ENCODE results near the gene TBC1D28.
"Not testable (repeated sequence)": the region's sequence is repeated elsewhere in the genome, so short reads cannot be mapped to it uniquely, and the experiment has no call there.

Gene TBC1D28
- 0 to 0.18 (median 0.06) reads per million in 4 experiments for total RNA-seq

DNA sequence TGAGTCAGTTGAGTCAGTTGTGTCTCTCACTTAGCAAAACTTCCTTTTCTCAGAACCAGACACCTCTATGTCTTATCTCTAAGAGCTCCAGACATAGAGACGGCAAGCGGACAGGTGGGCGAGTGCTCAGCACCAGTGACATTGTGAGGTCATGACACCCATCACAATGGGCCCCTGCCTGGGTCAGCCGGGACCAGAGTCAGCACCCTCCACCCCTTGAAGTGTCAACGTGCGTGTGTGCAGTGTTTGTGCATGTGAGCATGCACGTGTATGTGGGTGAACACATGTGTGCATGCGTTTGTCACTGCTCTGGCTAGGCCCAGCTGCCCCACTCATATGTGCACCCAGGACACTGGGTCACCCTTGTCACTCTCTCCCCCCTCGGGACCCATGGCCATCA, at the start of gene TBC1D28:
TBC1D28 (minus strand) TSS at position 101 of the 400 bp plus-strand sequence. CDS start 3,039 bp downstream, outside the sequence.
- not testable (repeated sequence) for DNase-seq

DNA sequence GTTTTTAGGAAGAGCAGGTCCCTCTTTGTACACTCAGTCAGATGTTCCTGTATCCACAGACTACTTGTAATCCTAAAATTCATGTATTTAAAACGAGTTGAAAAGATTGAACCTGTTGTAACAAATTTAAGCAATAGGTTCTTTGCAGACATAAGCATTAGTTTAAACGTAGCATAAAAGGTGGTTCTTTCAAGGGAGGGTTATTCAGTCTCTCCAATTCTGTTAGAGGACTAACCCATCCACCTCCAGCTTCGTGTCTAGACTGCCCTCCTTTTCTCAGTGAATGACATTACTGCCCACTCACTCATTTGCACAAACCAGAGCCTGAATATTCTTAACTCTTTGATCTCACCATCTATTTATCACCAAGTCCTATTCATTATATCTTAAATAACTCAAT, 38.5 kb upstream of the TBC1D28 start:
- DNase-seq: not testable (repeated sequence)

DNA sequence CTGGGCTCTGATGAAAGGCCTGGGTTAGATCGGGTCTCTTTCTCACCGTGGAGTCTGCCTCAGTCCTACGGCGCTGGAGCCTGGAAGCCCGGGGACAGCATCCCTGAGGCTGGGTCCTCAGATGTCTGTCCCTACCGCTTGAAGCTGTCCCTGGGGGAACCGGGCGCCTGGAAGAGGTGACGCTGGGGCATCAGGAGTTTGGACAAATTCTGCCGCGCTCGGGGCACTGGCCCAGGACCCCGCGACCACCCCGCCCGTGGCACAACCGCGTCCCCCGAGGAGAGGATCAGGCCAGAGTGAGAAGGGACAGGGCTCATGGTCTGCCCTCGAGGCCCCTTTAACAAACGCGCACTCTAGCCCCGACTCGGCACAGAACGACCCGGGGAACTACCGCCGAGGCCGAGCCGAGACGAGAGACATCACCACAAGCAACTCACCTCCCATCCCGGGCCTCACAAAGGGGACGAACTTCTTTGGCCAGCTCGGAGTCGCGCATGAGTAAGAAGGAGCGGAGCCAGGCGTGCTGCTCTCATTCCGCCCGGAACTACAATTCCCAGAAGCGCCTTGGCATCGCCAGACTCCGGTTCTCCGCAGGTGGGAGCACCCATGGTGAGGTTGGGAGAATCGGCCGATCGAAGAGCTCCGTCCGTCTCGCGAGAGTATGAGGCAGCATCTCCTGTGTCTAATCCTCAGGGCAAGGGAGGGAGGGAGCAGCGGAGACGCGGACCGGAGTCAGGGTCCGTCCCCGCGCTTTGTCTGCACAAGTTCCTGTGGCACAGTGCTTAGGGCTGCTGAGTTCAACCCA, 37.8 kb upstream of the TBC1D28 start, which contains the start of gene FOXO3B:
FOXO3B (minus strand) TSS at position 548 of the 805 bp plus-strand sequence. CDS start 663 bp downstream, outside the sequence.
- peak; percentile 73 for DNase-seq

DNA sequence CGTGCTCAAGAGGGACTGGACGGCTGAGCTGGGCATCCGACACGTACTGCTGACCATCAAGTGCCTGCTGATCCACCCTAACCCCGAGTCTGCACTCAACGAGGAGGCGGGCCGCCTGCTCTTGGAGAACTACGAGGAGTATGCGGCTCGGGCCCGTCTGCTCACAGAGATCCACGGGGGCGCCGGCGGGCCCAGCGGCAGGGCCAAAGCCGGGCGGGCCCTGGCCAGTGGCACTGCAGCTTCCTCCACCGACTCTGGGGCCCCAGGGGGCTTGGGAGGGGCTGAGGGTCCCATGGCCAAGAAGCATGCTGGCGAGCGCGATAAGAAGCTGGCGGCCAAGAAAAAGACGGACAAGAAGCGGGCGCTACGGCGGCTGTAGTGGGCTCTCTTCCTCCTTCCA, 33.2 kb upstream of the TBC1D28 start:
- DNase-seq: not testable (repeated sequence)

DNA sequence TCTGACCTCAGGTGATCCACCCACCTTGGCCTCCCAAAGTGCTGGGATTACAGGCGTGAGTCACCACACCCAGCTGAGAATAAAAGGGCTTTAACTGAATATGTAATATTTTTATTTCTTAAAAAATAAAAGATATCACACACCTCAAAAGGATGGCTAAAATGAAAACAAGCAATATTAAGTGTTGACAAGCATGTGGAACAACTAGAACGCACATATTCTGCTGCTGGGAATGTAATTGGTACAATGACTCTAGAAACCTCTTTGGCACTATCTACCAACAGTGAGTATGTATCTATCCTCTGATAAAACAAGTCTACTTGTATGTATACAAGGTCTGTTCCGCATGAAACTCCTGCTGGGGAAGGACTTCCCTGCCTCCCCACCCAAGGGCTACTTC, 32.7 kb upstream of the TBC1D28 start:
- DNase-seq: not testable (repeated sequence)

DNA sequence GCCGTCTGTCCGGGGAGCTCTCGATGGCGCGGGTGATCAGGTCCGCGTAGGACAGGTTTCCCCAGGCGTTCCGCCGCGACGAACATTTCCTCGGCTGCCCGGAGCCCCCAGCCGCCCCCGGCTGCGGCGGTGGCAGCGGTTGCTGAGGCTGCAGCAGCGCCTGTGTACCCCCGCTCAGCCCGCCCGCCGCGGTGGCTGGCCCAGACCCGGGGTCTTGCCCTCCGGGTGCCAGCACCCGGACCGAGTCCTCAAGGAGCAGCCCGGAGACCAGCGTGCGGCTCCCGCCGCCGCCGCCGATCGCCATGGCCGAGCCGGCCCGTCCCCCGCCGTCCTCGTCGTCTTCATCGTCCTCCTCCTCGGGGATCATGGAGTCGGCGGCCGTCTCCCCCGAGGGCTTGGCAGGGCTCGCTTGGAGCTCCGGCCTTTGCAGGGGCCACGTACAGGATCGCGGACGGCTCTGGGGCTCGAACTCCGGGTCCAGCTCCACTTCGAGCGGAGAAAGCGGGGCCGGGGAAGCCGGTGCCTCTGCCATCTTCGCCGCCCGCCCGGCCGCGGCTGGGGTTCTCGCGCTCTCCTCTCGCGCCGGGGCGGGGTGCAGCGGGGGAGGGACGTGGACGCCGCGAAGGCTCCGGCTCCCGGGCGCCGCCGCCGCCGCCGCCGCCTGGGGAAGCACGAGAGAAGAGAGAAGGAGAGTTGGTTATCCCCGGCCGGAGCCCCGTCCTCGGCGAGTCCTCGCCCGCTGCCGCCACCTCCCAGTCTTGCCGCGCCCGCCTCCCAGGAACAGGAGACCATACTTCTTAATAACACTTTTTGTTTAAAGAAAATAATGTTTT, 28.4 kb upstream of the TBC1D28 start:
- not testable (repeated sequence) for DNase-seq

DNA sequence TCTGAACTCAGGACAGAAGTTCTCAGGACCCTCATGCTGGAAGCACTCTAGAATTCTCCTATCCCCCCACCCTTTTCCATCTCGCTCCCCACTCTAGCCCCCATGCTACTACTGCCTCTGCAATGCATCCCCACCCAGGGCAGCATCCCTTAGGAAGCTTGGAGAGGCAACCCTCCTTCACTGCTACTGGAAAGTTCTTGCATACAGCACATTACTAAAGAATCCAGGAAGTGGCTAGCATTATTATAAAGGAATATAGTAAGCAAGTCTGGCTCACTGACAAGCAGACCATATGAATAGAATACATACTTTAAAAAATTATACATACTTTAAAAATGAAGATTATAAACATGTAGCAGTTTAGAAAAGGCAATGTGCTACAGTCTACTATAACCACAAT, 24.4 kb upstream of the TBC1D28 start:
- not testable (repeated sequence) for DNase-seq

DNA sequence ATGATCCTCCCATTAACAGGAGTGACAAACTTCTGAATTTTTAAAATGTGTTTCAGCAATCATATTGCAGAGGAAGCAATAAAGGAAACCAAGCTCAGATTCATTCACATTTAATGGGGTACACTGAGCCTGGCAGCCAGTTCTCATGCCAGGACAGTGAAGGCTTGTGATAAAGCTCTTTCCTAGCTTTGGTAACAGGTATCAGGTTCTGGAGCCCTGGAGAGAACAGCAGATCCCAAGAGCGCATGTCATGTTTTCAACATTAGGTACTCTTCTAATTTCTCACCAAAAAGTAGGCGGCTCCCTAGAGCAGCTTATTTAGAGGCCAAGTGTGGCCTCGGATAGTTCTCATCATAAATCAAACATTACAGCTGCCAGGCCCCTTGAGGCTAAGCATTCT, 23.3 kb upstream of the TBC1D28 start:
- not testable (repeated sequence) for DNase-seq

DNA sequence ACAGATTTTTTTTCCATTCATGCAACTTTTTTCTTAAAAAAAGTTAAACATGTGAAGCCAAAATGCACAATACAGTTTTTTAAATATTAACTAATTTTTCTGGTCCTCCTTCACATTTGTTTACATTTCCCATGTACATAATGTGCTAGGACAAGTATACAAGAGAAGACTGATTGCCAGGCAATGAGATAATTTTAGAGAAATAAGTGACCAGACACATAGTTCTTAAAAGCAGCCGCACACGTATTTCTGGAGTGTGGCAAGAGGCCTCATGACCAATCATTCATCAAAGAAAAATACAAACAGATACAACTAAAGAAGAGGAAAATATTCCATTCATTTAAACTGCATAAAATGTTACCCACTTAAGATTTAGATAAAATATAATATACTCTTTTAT, 22.1 kb upstream of the TBC1D28 start:
- DNase-seq: not testable (repeated sequence)

DNA sequence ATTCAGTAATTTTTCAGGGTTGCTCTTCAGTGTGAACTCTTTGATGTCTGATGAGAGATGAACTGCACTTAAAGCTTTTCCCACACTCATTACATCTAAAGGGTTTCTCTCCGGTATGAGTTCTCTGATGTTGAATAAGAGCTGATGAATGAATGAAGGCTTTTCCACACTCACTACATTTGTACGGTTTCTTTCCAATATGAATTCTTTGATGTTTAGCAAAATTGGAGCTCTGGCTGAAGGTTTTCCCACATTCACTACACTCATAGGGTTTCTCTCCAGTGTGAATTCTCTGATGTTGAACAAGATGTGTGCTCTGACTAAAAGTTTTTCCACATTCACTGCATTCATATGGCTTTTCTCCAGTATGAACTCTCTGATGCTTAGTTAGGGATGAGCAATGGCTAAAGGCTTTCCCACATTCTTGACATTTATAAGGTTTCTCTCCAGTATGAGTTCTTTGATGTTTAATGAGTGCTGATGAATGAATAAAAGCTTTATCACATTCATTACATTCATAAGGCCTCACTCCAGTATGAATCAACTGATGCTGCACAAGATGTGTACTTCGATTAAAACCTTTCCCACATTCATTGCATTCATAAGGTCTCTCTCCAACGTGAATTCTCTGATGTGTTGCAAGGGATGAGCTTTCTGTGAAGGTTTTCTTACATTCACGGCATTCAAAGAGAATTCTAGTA, 17.9 kb upstream of the TBC1D28 start:
- DNase-seq: not testable (repeated sequence)

DNA sequence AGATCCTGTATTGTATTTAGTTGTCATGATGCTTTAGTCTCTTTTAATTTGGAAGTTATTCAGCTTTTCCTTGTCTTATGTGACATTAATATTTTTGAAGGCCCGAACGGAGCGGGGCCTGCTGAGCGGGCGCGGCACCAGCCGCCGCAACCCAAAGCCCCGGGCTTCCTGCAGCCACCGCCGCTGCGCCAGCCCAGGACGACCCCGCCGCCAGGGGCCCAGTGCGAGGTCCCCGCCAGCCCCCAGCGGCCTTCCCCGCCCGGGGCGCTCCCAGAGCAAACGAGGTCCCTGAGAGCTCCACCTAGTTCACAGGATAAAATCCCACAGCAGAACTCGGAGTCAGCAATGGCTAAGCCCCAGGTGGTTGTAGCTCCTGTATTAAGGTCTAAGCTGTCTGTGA, 5.9 kb upstream of the TBC1D28 start:
- DNase-seq: not testable (repeated sequence)

DNA sequence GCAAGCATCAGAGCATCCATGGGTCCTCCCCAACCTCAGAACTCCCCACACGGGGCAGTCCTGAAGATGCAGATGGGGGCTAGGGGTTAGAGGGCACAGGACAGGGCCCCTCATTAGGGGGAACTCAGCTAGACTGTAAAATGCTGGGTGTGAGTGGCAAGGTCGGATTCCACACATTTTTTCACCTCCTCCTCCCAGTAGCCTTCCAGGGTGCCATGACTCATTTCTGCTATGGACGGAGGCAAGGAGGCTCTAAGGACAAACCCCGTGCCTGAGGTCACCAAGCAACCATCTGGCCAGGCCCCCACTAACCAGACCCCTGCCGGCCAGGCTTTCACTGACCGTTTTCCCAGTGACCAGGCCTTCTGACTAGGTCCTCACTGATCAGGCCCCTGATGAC, 1.1 kb downstream of the TBC1D28 start:
- not testable (repeated sequence) for DNase-seq

DNA sequence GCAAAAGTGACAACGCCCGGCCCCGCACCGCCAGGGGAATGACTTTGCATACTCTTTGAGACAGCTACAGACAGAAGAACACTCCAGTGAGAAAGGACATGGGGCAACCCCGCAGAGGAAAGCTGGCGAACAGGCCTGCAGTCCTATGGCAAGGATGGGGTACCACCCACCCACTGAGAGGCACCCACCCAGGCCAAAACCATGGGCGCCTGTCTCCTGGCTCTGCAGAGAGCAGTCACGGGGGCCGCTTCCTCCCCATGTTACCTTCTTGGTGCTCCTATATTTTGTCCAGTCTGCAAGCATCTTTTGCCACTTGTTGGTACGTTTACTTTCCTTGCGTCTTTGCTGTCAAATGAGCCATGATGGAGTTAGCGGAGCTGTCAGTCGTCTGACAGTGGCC, 5.8 kb downstream of the TBC1D28 start:
- not testable (repeated sequence) for DNase-seq

DNA sequence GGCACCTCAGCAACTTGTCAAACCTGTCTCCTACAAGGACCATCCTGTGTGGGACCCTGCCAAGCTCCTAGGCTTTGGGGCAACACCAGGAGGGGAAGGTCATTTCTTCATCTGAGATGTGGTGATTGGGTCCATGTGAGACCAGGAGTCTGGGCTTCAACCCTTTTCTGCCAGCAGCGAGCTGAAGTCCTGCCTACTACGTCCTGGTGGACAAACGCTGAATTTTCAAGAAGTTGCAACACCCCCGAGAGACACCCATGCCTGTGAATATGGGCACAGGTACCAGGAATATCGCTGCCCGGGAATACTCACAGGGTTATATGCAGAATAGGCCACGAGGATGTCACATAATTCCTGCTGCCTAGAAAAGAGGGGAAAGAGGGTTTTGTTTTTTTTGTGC, 8.0 kb downstream of the TBC1D28 start:
- DNase-seq: not testable (repeated sequence)

DNA sequence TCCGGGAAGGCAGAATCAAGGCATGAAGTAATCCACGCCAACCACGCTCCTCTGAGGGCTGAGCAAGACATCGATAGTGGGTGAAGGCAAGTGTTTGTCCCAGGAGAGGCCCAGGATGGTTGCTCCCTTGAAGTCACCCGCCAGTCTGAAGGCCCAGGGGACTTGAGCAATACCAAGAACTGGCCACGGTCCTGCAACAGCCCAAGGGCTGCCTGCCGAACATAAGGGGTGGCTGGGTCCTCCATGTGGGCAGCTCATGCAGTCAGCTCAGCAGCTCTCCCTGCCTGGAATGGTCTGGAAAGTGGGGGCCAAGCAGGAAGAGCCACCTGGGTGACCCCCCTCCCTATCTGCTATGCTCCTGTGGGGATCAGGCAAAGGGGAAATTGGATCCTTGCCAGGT, 8.4 kb downstream of the TBC1D28 start:
- DNase-seq: not testable (repeated sequence)

DNA sequence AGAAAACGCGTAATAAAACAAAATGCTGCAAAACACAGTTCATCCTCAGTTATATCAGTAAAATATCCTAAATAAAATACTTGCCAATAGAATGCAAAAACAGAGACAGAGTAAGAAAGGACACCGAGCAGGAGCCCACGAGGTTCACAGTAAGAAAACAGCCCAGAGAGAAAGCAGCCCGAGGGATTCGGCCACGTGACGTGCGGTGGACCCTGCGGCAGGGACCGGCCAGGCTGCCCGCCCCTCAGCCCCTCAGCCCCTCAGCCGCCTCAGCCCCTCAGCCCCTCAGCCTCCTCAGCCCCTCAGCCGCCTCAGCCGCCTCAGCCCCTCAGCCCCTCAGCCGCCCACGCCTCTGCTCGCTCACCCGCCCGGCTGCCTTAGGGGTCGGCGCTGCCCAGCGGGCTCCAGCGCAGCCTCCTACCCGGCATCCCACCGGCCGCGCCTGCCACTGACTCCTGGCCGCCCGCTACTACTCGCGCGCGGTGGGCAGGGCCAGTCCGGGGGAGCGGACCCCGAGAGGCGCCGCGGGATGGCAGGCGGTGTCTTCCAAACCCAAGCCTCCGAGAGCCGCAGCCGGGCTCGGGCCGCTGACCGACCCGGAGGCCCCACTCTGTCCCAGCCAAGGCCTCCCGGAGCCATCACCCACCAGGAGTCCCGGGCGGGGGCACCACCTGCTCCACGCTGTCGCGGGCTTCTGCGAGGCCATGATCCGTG, 9.5 kb downstream of the TBC1D28 start:
- not testable (repeated sequence) for DNase-seq

DNA sequence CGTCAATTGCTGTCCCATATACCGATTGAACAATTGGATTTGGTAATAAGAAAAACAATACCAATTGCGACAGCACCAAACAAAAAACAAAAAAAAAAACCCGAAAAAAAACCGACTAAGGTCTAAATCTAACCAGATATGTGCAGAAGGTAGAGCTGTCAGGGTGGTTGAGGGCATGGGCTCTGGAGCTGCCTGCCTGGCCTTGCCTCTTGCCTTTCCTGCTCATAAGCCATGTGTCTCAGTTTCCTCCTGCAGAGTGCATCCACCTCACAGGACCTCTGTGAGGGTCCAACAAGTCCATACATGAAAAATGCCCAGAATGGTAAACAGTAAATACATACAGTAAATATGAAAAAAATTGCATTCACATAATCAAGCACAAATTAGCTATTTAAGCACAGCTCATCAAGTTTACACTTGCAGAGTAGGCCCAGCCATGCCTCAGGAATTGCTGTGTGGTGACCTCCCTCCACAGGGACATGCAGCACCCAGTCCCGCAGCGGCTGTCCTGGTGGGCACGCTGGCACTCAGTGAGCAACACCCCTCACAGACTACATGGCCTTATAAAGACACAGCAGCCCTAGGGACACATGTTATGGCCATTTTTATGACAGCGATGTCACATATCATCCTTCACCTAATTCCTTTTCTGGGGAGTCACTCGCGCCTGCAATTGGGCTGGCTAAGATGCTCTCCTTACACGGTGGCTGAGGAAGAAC, 17.9 kb downstream of the TBC1D28 start:
- no peak for DNase-seq

DNA sequence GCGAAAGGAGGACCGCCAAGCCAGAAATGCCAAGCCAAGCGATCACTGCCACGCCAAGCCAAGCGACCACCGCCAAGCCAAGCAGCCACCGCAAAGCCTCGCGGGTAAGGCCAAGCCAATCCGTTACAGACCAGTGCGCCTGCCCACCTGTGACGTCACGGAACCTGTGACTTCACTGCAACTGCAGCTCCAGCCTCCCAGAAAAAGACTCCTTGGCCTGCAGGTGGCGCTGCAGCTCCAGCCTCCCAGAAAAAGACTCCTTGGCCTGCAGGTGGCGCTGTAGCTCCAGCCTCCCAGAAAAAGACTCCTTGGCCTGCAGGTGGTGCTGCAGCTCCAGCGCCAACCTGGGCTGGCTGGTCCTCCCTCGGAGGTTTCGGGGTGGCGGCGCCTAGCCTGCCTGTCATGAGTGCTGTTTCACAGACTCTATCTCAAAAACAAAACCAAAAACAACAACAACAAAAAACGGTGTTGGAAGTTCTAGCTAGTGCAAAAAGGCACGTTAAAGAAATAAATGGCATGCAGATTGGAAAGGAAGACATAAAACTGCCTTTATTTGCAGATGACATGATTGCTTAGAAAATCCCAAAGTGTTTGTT, 18.6 kb downstream of the TBC1D28 start:
- DNase-seq: peak; percentile 93

DNA sequence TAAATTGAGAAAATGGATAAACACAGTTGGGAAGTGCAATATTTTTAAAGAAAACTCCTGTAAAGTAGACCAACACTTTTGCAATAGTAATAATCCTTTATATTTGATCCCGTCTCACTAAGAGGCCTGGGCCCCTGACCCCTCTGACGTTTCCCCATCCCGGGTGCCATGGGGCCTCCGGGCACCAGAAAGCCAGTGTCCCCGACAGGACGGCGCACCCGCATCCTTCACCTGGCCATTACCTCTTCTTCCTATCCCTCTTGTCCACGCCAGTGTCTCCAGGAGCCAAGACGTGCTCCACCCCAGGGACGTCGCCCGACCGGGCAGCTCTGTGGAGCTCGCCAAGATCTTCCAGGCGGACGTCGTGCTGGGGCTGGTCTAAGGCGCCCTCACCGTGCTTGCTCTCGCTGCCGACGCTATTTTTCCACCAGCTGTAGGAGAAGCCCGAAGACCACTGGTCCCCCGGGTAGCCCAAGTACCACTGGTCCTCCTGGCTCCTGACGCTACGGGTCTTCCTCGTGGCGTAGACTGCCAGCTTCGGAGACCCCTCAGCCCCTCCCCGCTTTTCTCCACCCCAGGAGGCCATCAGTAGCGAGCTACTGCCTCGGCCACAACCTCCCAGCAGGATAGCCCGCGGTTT, 19.2 kb downstream of the TBC1D28 start:
- not testable (repeated sequence) for DNase-seq

DNA sequence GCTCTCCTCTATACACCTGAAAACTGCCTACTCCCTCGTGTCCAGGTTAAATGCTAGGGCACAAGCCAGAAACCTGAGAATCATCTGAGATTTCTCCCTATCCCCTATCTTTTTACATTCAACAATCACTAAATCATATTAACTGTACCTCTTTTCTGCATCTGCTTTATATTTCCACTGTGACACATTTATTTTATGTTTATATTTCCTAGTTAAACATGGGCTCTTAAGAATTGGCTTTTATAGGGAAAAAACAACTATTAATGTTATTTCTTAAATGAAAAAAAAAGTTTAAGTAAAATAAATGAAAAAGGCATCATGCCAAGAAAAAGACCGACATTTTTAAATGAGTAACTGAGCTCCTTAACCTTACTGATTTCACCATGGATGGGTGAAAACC, 26.6 kb downstream of the TBC1D28 start:
- not testable (repeated sequence) for DNase-seq
